ENCODE measurements around the gene ADAMTS12. TPM values are rescaled to one million over a fixed set of nuclear protein-coding genes. Genes with fewer than 3 reads are reported as not detected.

The ADAMTS12 gene
- total RNA-seq, 4 donors from 2014 or later, result 2.3 to 6.0 (median 4.2) TPM

DNA sequence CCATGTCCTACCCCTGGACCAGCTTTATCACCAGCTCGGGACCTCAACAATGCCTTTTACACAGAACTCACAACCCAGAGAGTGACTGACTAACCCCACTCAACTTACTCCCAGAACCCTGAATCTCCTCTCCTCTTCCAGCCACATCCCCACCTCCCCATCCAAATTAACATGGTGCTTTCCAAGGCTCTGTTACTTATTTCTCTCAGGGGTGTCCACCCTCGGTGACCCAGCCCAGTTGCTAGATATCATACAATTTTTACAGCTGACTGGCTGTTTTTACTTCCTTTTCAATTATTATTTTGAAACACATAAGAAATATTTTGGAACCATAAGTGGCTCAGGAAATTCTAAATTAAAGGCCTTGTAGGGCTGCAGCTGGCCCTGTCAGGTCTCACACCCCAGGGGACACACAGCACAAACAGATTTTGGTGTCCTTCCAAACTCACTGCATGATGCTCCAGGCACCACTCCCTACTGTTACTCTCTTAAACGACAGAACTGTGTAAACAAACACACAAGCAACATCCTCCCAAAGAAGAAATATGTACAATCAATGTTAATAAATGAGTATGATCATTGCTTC is 180.6 kb downstream of the ADAMTS12 start:
- H3K4me3 ChIP-seq, result no peak overlapping the region
- H3K9me3 ChIP-seq, result no peaks in the 10 kb centered on the region
- intact Hi-C loops (cut with DNase I), result no loop called here
- TF ChIP-seq EP300 (IDR thresholded peaks at IDR 0.05) (no peak), POLR2A (IDR thresholded peaks at IDR 0.05; ENCODE audit: low read depth) (no peak), POLR2AphosphoS5 (IDR thresholded peaks at IDR 0.05) (no peak)
- TF ChIP-seq, protein P1, sequence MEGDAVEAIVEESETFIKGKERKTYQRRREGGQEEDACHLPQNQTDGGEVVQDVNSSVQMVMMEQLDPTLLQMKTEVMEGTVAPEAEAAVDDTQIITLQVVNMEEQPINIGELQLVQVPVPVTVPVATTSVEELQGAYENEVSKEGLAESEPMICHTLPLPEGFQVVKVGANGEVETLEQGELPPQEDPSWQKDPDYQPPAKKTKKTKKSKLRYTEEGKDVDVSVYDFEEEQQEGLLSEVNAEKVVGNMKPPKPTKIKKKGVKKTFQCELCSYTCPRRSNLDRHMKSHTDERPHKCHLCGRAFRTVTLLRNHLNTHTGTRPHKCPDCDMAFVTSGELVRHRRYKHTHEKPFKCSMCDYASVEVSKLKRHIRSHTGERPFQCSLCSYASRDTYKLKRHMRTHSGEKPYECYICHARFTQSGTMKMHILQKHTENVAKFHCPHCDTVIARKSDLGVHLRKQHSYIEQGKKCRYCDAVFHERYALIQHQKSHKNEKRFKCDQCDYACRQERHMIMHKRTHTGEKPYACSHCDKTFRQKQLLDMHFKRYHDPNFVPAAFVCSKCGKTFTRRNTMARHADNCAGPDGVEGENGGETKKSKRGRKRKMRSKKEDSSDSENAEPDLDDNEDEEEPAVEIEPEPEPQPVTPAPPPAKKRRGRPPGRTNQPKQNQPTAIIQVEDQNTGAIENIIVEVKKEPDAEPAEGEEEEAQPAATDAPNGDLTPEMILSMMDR (IDR thresholded peaks at IDR 0.05), result no peak
- no peaks in the 10 kb centered on the region for H3K27me3 ChIP-seq
- no peak for DNase-seq (ENCODE audit: extremely low spot score)
- no peak overlapping the region for H3K27ac ChIP-seq (replicated peaks in 1 of 4)
- no peaks in the 10 kb centered on the region for H3K4me1 ChIP-seq
- WGBS, result 60% methylated on average over 3 of the region's 3 CpGs
- H3K36me3 ChIP-seq, result no peaks in the 10 kb centered on the region

DNA sequence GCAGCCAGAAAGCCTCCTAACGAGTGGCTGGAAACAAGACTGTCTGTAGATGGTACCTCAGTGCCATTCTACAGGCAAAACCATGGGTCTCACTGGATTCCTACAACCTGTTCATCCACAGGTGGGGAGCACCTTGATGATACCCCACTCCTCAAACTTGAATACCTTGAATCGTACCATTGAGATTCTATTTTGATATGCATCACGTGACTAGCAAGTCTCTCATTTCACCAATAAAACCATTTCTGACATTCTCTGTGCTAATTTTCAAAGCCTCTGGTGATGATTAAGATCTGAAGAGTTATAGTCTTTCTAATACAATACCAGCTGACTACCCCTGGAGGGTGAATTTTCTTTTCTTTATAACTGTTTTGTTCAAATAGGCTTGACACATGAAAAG is 188.9 kb downstream of the ADAMTS12 start:
- Histone ChIP-seq H3K4me3 (no peak overlapping the region), H3K36me3 (no peaks in the 10 kb centered on the region), H3K27me3 (no peaks in the 10 kb centered on the region), H3K4me1 (no peaks in the 10 kb centered on the region), H3K9me3 (no peaks in the 10 kb centered on the region), H3K27ac (replicated peaks in 1 of 4) (no peak overlapping the region)
- no peak for DNase-seq (ENCODE audit: extremely low spot score)
- TF ChIP-seq POLR2A (IDR thresholded peaks at IDR 0.05; ENCODE audit: low read depth) (no peak), EP300 (IDR thresholded peaks at IDR 0.05) (no peak), POLR2AphosphoS5 (IDR thresholded peaks at IDR 0.05) (no peak)
- TF ChIP-seq, protein P1 (IDR thresholded peaks at IDR 0.05), result no peak
- intact Hi-C loops (cut with DNase I), result no loop called here
- WGBS, result 88% methylated on average over 3 of the region's 3 CpGs

DNA sequence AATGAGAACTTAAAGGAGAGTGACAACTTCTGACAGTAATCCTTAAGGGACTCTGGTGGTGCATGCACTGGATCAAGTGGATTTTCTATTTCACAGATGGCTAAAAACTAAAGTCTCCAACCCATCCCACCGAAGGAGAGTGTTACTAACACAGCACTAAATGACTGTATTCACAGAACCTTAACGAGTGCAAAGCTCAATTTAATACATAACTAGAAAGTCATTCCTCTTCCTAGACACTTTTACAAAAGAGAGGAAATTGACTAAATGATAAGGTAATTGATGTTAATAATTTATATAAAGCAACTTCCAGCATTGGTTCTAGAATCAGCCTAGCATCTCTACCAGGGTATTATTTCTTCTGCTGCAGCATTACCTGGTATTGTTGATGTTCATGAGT is 189.8 kb downstream of the ADAMTS12 start:
- Histone ChIP-seq H3K27me3 (no peaks in the 10 kb centered on the region), H3K4me1 (no peaks in the 10 kb centered on the region), H3K27ac (replicated peaks in 1 of 4) (no peak overlapping the region), H3K9me3 (no peaks in the 10 kb centered on the region), H3K36me3 (no peaks in the 10 kb centered on the region), H3K4me3 (no peak overlapping the region)
- WGBS, result 85% methylated on average over 2 of the region's 2 CpGs
- no peak for DNase-seq (ENCODE audit: extremely low spot score)
- TF ChIP-seq POLR2A (IDR thresholded peaks at IDR 0.05; ENCODE audit: low read depth), result no peak
- intact Hi-C loops (cut with DNase I), result no loop called here

DNA sequence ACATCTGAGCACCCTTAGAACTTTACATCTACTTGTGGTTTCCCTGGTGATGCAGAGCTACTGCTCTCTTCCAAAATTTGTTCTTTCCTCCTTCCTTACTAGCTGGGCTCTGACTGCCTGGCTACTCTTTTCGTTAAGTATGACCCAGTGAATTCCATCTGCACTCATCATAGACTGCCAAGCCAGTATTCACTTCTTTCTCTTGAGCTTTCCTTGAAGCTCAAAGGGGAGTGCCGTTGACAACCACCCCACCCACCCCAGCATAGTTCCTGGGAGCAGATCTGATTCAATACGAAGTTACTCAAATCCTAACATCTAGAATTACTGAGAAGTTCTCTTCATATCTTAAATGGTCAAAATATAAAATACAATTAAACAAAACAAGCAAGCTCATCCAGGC is 190.5 kb downstream of the ADAMTS12 start:
- intact Hi-C loops (cut with DNase I), result no loop called here
- no peak overlapping the region for H3K4me3 ChIP-seq
- no peaks in the 10 kb centered on the region for H3K4me1 ChIP-seq
- H3K27me3 ChIP-seq, result no peaks in the 10 kb centered on the region
- no peaks in the 10 kb centered on the region for H3K9me3 ChIP-seq
- TF ChIP-seq, protein P1 (IDR thresholded peaks at IDR 0.05), result no peak
- TF ChIP-seq POLR2AphosphoS5 (IDR thresholded peaks at IDR 0.05) (no peak), POLR2A (IDR thresholded peaks at IDR 0.05; ENCODE audit: low read depth) (no peak)
- no peak for DNase-seq (ENCODE audit: extremely low spot score)
- WGBS, result 81% methylated on average over 3 of the region's 3 CpGs
- no peaks in the 10 kb centered on the region for H3K36me3 ChIP-seq
- H3K27ac ChIP-seq (replicated peaks in 1 of 4), result no peak overlapping the region

DNA sequence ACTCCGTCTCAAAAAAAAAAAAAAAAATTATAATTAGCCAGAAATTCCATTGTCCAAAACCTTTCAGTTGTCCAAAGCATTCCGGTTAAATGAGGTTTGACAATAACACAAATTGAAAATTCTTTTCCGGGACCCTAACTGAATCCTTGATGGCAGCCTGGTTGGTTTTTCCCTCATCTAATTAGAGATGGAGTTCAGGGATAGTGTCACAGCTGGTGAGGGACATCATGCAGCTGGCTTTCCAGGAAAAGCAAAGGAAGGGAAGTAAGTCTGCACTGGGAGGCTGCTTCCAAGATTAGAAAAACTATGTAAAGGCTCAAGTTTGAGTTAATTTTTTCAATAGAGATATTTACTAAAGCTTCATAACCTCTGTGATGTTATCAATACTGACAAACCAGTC is 195.4 kb downstream of the ADAMTS12 start:
- Histone ChIP-seq H3K4me1 (no peaks in the 10 kb centered on the region), H3K4me3 (no peak overlapping the region), H3K27me3 (no peaks in the 10 kb centered on the region), H3K36me3 (no peaks in the 10 kb centered on the region), H3K9me3 (no peaks in the 10 kb centered on the region), H3K27ac (replicated peaks in 1 of 4) (no peak overlapping the region)
- 87% methylated on average over 3 of the region's 3 CpGs for WGBS
- DNase-seq (ENCODE audit: extremely low spot score), result no peak
- TF ChIP-seq, protein P1 (IDR thresholded peaks at IDR 0.05), result no peak
- TF ChIP-seq POLR2AphosphoS5 (IDR thresholded peaks at IDR 0.05) (no peak), POLR2A (IDR thresholded peaks at IDR 0.05; ENCODE audit: low read depth) (no peak), EP300 (IDR thresholded peaks at IDR 0.05) (no peak)
- intact Hi-C loops (cut with DNase I), result no loop called here
